Hematopoietic multipotent progenitor cell treated with erythropoietin and hydrocortisone succinate and interleukin-3 and kit ligand, for 8 days (in vitro differentiated cells): ENCODE measurements around the gene MAP3K10.

Experiments used
- DNase-seq: peaks from one replicate; pipeline ENCODE4 v3.0.0-alpha.2; 2015

The MAP3K10 gene

GRCh38 chr19:40252395-40252794 is 61.2 kb downstream of the MAP3K10 start:
- no peak for DNase-seq

GRCh38 chr19:40253611-40254092 is 62.4 kb downstream of the MAP3K10 start:
- no peak for DNase-seq

GRCh38 chr19:40254714-40255418 is 63.6 kb downstream of the MAP3K10 start:
- DNase-seq: no peak

GRCh38 chr19:40255619-40256166 is 64.5 kb downstream of the MAP3K10 start:
- no peak for DNase-seq

GRCh38 chr19:40256512-40256911 is 65.3 kb downstream of the MAP3K10 start:
- DNase-seq: no peak

- no peak for DNase-seq
Observed at GRCh38 chr19:40257096-40257517, 65.9 kb downstream of the MAP3K10 start.

GRCh38 chr19:40261631-40262030 is 70.4 kb downstream of the MAP3K10 start:
- no peak for DNase-seq

GRCh38 chr19:40262422-40262821 is 71.2 kb downstream of the MAP3K10 start:
- DNase-seq: no peak

GRCh38 chr19:40263440-40264313 is 72.5 kb downstream of the MAP3K10 start:
- DNase-seq: no peak

- DNase-seq: no peak
Observed at GRCh38 chr19:40264314-40265054, 73.3 kb downstream of the MAP3K10 start.
